T-helper 2 cell (primary cell): Measurements from ENCODE around the gene TBX6.

Experiments used
- DNase-seq, 5 experiments: peaks; one replicate each; pipeline versions ENCODE4 v3.0.0 to v3.0.0-alpha.2; 2012 to 2022

TBX6 gene

DNA sequence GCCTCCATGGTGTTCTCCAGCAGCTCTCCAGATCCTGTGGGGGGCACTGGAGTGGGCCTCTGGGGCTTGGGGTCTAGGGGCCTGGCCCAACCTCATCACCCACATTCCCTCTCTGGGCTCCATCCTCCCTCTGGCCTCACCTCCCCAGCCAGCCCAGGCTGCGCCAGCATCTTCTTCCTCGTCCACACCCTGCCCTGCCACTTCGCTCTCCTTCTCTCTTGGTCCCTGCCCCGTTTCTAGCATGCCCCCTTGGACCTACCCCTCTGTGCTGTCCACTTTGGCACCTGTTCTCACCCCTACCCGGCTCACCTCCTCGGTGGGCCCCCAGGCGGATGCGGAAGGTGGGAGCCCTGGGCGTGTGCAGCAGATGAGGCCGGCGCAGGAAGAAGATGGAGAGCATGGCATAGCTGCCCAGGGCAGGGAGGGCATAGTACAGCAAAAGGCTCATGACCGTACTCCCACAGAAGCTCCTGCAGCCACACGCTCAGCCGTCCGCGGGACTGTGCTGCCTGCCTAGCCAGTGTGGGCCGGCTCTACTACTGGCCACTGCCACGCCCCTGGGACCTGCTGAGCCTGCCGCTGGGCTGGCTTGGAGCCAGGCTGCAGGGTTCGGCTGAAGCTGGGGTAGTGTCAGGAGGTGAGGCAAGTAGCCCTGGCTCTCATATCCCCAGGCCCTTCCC lies 21.4 kb upstream of the TBX6 start, which contains the start of gene GDPD3:
Gene GDPD3 (minus strand): TSS at position 507 of the 680 bp plus-strand sequence. CDS start 59 bp downstream, at position 448.
- no peak for DNase-seq

DNA sequence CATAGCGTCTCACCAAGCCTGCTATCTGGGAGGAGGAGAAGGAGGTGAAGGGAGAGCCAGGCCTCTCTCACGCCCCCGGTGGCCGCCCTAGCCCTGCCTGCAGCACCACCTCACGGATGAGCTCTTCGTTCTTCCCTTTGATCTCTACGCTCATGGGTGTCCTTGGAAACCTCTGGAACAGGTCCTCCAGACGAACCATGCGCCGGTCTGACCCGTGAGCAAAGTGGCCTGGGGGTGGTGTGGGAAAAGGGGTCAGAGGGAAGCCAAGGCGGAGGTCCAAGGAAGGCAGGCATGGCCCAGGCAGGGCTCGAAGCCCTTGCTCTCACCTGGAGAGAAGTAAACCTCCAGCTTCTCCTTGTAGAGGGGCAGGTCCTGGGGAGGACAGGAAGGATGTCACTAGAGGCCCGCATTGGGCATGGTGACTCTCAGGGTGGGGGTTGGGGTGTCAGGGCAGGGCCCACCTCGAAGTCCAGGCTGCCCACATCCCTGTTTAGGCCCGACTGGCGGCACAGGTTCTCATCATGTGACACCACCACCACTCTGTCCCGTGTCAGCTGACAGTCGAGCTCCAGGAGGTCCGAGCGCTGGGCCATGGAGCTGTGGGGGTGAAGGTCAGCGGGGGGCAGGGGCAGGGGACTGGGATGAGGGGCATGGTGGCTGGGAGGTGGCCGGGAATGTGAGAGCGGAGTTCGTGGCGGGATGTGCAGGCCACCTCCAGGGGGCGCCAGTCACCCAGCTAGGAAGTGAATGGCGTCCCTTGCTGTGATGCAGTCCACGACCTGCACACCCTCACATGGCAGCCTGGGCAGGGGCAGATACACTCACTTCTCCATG lies 20.7 kb upstream of the TBX6 start:
- peak in 4 of 5 experiments; percentile 35 to 77 (median 50) for DNase-seq

DNA sequence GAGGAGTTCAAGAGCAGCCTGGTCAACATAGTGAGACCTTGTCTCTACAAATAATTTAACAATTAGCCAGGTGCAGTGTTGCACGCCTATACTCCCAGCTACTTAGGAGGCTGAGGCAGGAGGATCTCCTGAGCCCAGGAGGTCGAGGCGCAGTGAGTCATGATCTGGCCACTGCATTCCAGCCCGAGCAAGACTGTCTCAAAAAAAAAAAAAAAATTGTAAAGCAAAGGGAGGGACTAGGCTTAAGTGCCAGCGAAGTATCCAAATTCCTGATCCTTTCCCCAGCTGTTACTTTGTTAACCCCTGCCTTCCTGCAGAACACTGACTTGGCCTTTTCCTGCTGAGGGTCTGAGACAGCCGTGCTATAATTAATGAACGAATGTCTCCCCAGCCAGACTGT lies 18.9 kb upstream of the TBX6 start:
- DNase-seq, result no peak

DNA sequence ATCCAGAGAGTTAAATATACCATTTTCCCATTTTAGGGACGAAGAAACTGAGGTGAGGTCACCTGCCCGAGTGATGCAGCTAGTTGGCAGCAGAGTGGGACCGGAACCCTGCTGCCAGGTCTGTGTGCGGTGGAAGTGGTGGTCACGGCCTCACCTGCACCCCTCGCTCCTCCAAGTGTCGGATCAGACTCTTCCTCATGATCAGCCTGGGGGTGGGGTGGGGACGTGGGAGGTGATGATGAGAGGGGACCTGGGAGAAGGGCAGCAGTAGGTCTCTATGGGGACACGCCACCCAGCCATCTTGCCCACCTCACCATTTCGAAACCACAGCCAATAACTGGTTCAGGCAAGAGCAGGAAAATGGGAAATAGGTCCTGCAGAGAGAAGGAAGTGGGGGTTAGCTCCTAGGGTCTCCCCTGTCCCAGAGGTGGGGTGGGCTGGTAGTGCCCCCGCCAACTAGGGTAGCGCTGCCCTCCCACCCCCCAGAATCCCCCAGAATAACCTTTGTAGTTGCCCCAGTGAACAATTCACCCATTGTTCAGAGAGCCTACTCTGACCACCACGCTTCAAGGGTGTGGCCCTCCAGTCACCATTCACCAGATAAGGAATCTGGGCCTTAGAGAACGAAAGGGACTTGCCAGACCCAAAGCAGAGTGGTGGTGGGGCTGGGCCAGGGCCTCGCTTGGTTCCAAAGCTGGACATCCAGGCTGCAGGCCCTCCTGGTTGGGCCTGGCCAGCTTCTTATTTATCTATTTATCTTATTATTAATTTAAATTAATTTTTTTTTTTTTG lies 16.5 kb upstream of the TBX6 start:
- no peak for DNase-seq

DNA sequence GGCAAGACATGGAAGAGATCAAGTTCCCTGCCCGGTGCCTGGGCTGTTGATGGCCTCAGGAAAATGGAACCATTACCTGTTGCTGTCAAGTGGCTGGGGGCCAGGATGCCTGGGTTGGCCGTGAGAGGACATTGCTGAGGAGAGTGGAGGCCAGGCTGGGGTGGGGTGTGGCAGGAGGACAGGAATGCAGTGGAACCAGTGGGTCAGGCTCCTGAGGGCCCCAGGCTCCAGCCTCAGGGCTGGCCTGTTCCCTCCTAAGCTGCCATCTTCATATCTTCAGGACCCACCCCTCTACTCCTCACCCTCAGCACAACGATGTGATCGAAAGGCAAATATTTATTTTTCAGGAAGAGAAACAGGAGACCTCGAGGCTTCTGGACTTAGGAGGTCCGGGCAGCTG lies 12.8 kb upstream of the TBX6 start:
- no peak for DNase-seq

DNA sequence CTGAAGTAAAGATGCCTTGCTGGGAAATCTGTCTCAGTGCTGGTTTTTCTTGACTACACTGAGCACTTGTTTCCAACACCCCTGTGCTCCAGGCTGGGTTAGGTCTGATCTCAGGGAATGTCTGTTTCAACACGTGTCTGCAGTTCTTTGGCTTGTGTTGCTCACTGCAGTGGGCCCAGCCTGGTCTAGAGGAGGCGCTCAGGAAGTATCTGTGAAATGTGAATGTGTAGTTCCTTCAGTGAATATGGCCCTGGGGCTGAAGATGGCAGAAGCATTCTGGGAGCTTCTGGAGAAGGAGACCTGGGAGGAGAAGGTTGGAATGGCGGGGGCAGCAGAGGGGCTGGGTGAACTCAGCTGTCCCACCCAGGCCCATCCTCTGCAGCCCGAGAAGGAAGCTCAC lies 12.4 kb upstream of the TBX6 start:
- DNase-seq, result no peak

DNA sequence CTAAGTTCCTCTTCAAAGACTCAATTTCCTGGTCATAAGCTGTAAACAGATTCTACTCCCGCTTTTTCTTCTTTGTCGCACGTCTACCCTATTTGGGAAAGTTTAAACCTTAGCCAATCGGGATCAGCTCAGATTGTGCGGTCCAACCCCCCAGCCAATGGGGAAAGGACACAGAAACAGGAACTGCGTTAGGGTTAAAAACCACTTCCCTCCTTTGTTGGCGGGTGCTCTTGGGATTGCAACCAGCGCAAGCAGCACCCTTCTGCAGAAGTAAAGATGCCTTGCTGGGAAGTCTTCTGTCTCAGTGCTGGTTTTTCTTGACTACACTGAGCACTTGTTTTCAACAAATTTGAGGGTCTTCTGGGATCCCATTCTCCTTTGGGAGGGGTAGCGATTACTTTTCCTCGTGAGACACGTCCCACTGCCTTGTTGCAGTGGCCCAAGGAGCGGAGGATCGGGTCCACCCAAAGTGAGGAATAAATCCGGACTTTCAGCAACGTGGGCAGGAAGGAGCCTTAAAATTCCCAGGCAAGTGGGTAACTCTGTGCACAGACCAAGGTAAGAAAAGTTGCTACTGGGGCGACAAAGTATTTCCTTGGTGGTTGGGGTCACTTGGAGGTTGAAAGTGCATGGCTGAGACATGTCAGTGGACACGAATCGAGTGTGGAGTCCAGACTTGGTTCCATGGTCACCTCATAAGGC lies 5.3 kb upstream of the TBX6 start:
- peak in 2 of 5 experiments; percentile 9 to 51 for DNase-seq

DNA sequence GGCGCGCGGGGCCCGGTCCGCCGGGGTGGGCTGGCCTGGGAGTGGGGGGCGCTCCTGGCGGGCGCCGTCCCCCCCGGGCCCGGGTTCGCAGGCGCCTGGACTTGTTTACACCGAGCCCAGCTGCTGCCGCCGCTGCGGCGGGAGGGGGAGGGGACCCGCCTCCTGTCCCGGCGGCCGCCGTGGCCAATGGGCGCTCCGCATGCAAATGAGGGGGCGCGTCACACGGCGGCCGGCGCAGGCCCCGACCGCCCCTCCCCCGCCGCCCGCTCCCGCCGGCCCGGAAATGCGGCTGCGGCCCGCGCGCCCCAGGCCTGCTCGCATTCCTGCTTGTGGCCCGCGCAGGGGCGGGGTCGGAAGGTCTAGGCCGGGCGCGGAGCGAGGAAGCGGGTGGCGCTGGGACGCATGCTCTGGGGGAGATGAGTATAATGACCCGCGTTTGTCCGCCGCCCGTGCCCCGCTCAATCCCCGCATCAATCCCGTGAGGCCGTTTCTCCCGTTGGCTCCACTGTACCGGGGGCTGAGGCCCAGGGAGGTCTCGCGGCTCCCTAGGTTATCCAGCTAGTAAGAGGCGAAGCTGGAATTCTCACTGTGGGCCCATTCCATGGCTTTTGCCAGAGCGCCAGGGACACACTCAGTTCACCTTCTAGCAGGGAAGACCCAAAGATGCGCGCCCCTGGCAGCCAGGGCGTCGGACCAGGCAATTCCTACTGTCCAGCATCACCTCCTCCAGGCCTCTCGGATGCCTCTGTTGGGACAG lies 4.6 kb upstream of the TBX6 start, which contains the start of gene YPEL3:
Gene YPEL3 (minus strand): TSS at position 109 of the 757 bp plus-strand sequence. CDS start 731 bp downstream, outside the sequence.
- peak; percentile 74 to 95 (median 85) for DNase-seq

DNA sequence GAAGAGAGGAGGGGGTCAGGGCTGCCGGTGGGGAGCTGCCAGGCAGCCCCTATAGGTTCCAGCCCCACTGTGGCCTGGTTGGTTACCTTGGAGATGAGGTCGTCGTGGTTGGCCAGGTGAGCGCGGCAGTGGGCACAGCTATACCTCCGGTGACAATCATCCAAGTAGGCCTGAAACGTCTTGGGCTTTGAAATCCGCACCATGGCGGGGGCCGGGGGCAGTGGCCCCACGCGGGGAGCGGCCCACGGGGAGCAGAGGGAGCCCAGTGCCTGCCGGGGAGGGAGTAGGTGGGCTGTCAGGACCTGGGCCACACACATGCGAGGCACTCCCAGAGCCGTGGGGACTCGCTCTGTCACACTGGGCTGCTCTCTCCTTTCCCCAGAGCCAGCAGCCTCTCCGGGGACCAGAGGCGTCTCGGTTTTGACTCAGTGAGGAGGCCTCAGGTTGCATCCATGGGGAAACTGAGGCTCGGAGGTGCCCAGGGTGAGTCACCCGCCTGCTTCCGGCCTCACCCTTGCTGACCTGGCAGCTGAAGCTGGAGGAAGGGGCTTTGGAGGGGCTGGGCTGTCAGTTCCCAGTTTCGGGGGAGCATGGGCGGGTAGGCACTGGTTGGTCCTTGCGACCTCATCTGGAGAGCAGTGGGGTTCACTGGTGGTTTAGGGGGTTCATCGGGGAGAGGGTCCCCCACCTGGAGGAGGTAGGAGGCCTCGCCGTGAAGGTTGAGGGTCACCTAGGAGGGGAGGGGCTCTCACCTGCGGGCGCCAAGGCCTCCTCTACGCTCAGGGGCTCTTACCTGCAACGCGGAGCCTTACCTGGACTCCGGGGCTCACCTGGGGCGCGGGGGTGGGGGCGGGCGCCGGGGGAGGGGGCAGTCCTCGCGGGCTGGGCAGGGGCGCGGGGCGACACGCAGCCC lies 3.7 kb upstream of the TBX6 start:
- no peak for DNase-seq

DNA sequence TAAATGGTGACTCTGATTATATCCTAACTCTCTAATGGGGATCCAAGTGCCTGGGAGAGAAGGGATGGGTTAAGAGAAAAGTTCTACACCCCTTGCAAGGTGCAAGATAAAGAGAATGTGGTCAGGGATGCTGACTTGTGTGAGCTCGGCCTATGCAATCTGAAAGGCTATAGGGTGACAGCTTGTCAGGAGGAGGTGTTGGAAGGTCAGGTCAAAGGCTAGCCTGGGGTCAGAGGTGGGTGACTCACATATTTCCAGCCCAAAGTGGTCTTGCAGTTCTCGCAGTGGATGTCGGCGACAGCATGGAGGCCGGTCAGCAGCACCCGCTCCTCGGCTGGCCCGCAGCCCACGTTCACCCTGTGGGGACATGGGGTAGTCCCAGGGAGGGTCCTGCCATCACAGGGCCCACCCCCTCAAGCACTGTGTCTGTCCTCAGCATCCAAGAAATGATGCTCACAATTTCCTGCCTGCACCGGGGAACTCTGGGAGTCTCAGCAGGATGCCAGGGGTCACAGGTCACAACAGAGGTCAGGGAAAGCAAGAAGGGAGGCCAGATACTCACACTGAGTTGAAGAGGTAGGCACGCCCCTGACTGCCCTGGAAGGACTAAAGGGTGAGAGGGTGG lies 2.9 kb upstream of the TBX6 start:
- DNase-seq, result no peak

DNA sequence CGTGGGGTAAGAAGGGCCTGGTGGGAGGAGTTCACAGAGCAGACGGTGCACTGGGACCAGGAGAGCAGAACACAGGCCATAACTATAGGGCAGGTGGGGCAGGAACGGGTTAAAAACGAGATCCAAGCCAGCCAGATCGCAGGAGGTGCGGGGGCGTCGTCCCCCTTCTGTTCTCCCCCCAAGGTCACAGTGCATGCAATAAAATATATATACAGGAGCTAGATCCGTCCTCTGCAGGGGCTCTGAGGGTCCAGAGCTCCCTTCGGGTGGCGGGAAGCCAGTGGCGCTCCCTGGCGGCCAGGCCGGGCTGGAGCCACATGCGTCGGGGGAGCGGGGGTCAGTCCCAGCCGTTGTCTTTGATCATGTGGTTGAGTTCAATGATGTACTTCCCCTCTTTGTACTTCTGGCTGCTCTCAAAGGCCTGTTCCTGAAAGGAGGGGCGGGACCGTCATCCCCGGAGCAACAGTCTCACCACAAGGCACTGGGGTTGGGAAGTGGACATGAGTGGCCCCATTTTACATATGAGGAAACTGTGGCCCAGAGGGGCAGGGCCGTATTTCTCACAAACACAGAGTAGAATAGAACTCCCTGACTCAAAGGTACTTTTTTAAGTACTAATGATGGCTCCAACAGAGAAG lies 768 bp upstream of the TBX6 start:
- DNase-seq, result peak; percentile 34 to 85 (median 57)

DNA sequence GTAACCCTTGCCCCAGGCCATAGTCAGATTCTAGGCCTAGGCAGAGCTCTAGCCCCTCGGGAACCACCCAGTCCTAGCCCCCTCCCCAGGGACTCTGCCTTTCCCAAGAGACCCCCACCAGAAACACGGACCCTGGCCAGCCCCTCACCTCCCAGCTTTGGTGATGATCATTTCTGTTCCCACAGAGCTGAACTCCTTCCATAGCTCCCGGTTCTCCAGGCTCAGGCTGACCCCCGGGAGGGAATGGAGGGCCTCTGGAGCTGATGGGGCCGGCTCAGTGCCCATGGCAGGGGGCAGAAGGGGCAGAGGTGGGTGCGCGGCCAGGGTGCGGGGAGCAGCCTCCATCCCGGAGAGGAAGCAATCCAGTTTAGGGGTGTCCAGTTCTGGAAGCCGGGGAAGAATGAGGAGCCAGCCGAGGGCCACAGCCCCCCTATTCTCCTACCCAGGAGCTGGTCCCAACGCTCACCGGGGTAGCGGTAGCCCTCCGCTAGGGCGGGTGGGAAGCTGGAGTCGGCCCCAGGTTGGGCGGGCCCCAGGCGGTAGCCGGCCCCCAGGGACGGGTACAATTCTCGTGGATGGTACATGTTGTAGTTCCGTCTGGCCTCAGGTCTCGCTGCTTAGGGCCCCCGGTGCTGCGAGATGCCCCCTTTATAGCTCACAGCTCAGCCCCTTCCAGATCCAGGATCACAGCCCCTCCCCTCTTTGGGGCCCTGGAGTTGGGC lies 953 bp downstream of the TBX6 start:
- DNase-seq, result no peak

DNA sequence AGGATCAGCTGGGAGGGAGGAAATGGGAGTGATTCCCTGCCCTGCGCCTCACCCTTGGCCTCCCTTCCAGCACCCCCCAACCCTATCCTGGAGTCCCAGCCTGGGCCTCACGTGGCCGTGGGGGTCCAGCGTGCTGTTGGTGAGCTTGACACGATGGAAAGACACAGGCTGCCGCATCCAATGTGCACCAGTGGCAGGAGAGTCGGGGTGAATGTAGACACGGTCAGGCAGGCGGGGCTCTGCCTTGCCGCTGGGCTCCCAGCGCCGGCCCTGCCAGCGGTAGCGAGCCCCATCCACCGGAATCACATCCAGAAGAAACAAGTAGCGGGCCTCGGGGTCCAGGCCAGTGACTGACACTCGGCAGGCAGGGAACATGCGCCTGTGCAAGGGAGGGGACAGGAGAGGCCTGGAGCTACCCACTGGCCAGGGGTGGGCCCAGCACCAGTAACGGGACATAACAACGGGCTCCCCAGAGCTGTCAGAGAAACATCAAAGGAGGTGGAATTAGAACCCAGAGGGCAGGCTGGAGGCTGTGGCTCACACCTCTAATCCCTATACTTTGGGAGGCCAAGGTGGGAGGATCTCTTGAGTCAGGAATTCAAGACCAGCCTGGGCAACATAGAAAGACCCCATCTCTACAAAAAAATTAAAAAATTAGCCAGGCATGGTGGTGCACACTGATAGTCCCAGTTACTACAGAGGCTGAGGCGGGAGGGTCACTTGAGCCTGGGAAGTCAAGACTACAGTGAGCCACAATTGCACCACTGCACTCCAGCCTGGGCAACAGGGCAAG lies 2.7 kb downstream of the TBX6 start:
- DNase-seq, result no peak

DNA sequence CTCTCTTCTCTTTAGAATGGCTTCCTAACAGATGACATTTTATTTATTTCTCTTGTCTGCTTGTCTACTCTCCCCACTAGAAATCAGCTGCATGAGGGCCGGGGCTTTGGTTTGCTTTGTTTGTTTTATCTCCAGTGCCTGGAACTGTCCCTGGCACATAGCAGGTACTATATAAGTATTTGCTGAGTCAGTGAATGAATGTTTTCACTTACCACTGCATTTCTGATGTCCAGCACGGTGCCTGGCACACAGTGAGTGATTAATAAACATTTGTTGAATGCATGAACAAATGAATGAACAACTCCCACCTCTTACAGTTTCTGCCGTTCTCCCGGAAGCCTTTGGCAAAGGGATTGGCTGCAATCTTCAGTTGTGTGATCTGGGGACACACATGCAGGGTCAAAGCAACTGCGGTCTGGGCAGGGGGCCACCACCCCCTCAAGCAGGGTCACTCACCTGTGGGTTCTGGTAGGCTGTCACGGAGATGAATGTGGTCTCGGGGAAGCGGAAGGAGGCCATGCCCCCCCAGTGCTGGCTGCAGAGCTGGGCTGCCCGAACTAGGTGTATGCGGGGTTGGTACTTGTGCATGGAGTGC lies 3.4 kb downstream of the TBX6 start:
- no peak for DNase-seq

DNA sequence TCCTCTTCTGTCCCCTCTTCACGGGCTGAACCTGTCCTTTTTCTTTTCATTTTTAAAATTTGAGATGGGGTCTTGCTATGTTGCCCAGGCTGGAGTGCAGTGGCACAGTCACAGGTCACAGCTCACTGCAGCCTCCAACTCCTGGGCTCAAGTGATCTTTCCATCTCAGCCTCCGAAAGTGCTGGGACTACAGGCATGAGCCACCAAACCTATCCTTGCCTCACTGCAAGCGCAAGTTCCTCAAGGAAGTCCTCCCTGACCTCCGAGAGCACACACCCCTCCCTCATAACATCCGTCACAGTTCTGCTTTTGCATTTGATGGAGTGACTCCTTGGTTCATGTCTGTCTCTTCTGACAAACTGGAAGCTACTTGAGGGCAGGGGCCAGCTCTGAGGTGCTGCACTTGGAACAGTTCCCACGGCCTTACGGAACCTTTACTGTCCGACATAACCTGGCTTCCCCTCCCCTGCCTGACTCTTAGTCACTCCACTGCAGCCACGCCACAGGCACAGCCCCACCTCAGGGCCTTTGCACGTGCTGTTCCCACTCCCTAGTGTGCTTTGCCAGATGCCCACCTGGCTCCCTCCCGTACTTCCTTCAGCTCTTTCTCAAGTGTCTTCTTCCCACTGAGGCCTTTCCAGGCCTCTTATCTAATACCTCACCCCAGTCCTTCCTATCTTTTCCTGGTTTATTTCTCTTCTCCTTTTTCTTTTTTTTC lies 4.4 kb downstream of the TBX6 start:
- no peak for DNase-seq

DNA sequence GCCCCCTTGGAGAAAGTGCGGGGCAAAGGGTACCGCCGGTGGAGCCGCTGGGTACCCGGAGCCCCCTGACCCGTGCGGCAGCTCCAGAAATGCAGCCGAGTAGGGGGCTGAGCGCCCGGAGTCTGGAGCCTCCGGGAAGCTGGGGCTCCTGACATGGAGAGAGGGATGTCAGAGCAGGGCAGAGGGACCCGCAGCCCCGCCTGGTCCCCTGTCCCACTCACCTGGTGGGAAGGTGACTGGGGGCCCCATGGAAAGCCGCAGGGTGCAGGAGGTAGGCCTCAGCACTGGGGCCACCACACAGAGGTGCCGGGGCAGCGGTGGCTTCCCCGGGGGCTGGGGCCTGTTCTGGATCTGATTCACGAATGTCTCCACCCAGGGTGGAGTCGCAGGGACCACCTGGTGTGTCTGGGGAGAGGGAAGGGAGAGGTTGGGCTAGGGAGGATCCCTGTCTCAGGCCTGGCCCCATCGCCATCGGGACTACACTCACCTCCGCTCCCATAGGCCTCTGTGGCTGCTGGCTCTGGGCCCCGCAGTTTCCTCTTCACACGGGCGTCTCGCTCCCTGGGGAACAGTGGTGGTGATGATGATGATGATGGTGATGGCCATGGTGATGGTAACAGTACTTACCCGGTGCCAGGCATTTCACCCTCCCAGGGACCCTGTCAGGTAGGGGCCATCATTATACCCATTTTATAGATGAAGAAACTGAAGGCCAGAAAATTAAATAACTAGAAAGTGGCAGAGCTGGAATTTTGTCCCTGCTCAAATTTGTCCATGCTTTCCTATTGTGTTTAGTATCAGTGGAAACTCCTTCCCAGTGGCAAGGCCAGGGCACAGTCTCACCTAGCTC lies 5.2 kb downstream of the TBX6 start:
- DNase-seq, result no peak
